NCI-H526 treated with DMSO at 0.1 percent for 48 hours (cell line): ENCODE results near the gene CACNA2D3.

Source experiments
- DNase-seq: peaks from one replicate; lab custom pipeline; 2025; lab: John Stamatoyannopoulos, UW

Gene CACNA2D3

GRCh38 chr3:54745843-54746242, 623.5 kb downstream of the CACNA2D3 start:
- DNase-seq, result no peak

GRCh38 chr3:54746722-54747121, 624.4 kb downstream of the CACNA2D3 start:
- no peak for DNase-seq

GRCh38 chr3:54755756-54756155, 633.4 kb downstream of the CACNA2D3 start:
- DNase-seq, result no peak

- DNase-seq, result no peak
Observed at GRCh38 chr3:54756330-54756731, 634.0 kb downstream of the CACNA2D3 start.

GRCh38 chr3:54758461-54758860, 636.1 kb downstream of the CACNA2D3 start:
- no peak for DNase-seq

GRCh38 chr3:54759166-54759565, 636.8 kb downstream of the CACNA2D3 start:
- DNase-seq, result no peak

- no peak for DNase-seq
Observed at GRCh38 chr3:54760201-54760600, 637.8 kb downstream of the CACNA2D3 start.

- DNase-seq, result no peak
Observed at GRCh38 chr3:54761637-54762036, 639.3 kb downstream of the CACNA2D3 start.

GRCh38 chr3:54764911-54765310, 642.6 kb downstream of the CACNA2D3 start:
- DNase-seq, result no peak

- no peak for DNase-seq
Observed at GRCh38 chr3:54771050-54771449, 648.7 kb downstream of the CACNA2D3 start.

GRCh38 chr3:54772051-54772450, 649.7 kb downstream of the CACNA2D3 start:
- no peak for DNase-seq

- DNase-seq, result no peak
Observed at GRCh38 chr3:54772746-54773145, 650.4 kb downstream of the CACNA2D3 start.

- no peak for DNase-seq
Observed at GRCh38 chr3:54773271-54773670, 650.9 kb downstream of the CACNA2D3 start.

GRCh38 chr3:54776601-54777000, 654.2 kb downstream of the CACNA2D3 start:
- no peak for DNase-seq

- no peak for DNase-seq
Observed at GRCh38 chr3:54777141-54777540, 654.8 kb downstream of the CACNA2D3 start.

- no peak for DNase-seq
Observed at GRCh38 chr3:54780336-54780735, 658.0 kb downstream of the CACNA2D3 start.

GRCh38 chr3:54781728-54782127, 659.4 kb downstream of the CACNA2D3 start:
- DNase-seq, result no peak

- DNase-seq, result no peak
Observed at GRCh38 chr3:54783611-54784010, 661.3 kb downstream of the CACNA2D3 start.

GRCh38 chr3:54784021-54784420, 661.7 kb downstream of the CACNA2D3 start:
- DNase-seq, result no peak

- no peak for DNase-seq
Observed at GRCh38 chr3:54785976-54786375, 663.6 kb downstream of the CACNA2D3 start.

- DNase-seq, result no peak
Observed at GRCh38 chr3:54790051-54790450, 667.7 kb downstream of the CACNA2D3 start.

GRCh38 chr3:54791501-54792156, 669.3 kb downstream of the CACNA2D3 start:
- no peak for DNase-seq

GRCh38 chr3:54792584-54792983, 670.2 kb downstream of the CACNA2D3 start:
- no peak for DNase-seq

- no peak for DNase-seq
Observed at GRCh38 chr3:54793171-54793570, 670.8 kb downstream of the CACNA2D3 start.
